PFSK-1 (cell line): ENCODE results near the gene HSPA12B.

Experiments used
- POLR2AphosphoS5 ChIP-seq: IDR thresholded peaks from 2 replicates; pipeline ENCODE4 v1.6.1; 2012; ENCODE audit warnings: low read depth, mild to moderate bottlenecking, control low read depth, low read length, moderate library complexity
- SIN3A ChIP-seq: IDR thresholded peaks from 2 replicates; pipeline ENCODE4 v1.6.1; 2012; ENCODE audit warnings: mild to moderate bottlenecking, low read length, moderate library complexity, borderline replicate concordance; ENCODE audit not compliant: insufficient read depth

DNA sequence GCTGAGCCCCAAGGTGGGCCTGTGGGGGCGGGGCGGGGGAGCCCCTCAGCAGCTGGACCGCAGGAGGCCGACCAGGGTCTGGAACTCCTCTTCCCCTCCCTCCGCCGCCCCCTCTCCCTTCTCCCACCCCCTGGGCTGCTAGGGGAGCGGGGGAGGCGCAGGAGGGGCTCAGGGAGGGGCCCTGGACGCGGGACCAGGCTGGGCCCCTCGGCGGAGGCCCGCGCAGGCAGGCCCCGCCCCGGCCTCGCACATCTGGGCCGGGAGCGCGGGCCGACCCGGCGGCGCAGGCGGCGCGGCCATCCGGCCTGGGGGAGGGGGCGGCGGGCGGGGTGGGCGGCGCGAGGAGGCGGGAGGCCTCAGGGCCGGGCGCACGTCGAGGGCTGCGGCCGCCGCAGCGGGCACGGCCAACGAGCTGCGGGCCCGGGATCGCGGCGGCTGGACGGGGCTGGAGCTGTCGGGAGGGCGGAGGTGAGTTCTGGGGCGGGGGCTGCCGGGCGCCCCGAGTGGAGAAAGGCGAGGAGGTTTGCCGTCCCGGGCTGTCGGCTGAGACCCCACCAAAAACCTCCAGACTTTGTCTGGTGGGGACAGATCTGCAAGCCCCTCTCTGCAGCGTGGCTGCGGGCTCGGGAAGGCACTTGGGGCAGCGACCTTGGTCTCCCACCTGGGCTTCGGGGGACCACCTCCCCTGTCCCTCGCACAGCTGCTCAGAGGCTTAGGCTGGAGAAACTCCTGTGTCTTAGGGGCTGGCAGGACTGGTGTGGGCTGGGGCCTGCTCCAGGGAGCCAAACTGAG lies at the start of gene HSPA12B:
- no peak for TF ChIP-seq SIN3A
- no peak for TF ChIP-seq POLR2AphosphoS5
